Activated CD8-positive, alpha-beta memory T cell treated with anti-CD3 and anti-CD28 coated beads, Interleukin-2, amount 50 U/mL, for 24 hours (primary cell): ENCODE data around the gene CTNNA2.

Experiments
- DNase-seq: peaks from one replicate; pipeline ENCODE4 v3.0.0-alpha.2; 2020; ENCODE audit errors: extremely low read depth

The CTNNA2 gene

GRCh38 chr2:80392441-80392840 is 879.6 kb downstream of the CTNNA2 start:
- no peak for DNase-seq

DNA sequence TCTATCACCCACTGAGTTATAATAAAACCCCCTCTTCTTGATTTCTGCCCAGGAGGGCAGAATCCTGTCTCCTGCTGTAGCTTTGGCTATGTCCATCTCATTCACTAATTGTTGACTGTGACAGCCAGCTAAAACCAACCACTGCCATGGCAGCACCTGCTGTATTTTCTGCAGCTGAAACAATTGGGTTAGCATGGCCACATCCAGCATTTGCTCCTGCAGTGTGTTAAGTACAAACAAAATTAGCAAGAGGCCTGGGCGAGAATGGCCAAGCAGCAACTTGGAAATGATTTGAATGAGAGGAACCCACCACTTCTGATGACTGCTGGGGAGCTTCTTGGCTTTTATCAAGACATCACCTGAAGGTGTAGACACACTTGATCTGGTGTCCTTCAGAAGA is 881.1 kb downstream of the CTNNA2 start:
- no peak for DNase-seq

DNA sequence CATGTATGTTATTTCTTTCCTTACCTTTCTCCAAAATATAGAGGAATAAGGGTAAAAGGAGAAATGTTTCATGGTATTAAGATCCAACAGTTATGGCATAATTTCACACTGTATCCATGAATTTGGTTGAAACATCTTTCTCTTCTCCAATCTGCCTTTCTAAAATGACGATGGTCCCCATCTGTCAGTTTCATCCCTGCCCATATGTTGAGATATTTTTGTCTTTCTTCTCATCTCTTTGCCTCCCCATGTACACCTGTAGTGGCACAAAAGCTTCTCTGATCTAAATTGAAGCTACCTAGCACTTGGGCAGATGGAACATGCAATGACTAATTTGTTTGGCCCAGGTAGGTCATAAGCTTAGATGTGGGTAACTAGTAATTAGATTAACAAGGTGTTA is 882.4 kb downstream of the CTNNA2 start:
- no peak for DNase-seq

DNA sequence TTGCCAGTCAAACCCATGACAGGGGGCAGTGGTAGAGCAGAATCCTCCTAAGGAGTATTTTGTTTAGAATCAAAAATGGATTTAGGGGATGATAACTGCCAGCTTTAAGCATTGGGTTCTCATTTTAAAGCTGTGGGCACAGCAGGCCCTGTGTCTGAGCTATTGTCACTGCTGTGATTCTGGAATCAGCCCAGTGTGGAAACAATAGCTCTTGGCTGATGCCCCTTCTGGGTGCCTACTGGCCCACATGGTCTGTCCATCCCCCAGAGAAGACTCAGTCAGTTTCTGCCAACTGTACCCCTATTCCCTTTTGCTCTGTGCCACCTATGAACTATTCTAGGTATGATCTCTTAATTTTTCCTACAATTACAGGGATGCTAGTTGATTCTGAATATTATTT is 883.4 kb downstream of the CTNNA2 start:
- no peak for DNase-seq

- DNase-seq = no peak
Observed at GRCh38 chr2:80403081-80403480, 890.2 kb downstream of the CTNNA2 start.

GRCh38 chr2:80407377-80407776 is 894.5 kb downstream of the CTNNA2 start:
- DNase-seq = no peak

GRCh38 chr2:80410346-80410745 is 897.5 kb downstream of the CTNNA2 start:
- DNase-seq = no peak

DNA sequence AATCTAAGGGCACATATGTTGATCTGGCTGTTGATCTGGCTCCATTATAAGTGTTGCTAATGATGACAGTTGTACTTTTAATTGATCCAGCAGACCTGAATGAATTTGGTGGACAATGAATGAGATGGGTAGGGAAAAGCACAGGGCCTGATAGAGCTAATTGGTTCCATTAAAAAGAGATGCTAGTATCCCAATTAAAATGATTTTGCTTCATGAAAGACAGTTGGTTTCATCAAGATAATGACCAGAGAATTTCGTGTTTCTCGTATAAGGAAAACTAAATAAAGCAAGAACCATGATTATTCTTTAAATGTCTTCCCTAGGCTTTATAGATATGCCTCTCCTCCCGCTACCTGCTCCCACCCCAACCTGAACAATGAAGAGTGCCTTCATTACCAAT is 900.3 kb downstream of the CTNNA2 start:
- DNase-seq = no peak

DNA sequence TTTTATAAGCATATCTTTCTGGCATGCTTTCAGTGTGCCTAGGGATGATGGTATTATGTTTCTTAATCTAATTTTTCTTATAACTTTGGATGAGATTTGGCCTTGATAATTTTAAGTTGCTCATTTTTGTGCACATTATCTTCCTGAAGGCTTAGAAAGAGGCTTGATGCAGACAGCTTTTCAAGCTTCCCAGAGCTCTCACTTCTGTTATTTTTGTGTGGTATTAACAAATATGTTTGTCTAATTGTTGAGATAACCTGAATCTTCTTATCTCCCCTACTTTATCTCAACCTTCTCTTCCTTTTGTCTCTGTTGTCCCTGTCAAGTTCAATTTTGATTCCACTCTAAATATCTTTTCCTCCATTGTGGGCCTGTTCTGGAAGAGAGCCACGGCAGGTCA is 904.9 kb downstream of the CTNNA2 start:
- DNase-seq = no peak

- DNase-seq = no peak
Observed at GRCh38 chr2:80420530-80421208, 907.8 kb downstream of the CTNNA2 start.

- DNase-seq = no peak
Observed at GRCh38 chr2:80429251-80429650, 916.4 kb downstream of the CTNNA2 start.

- no peak for DNase-seq
Observed at GRCh38 chr2:80437959-80438358, 925.1 kb downstream of the CTNNA2 start.

DNA sequence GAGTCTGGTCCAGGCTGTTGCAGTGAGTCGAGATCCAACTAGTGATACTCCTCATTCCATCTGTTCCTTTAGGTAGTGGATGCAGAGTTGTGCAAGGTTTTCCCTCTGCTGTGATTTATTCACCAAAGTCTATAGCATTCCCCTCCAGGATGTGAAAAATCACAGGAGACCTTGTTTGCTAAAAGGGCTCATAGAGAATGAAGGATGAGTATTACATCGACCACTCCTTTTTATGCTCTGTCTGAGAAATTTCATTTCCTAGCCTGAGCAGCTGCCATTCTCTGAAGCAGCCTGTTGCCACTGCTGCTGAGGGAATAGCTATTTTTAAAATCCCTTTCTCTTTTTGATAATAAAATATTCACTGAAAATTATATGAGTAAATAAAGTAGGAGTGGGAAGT is 925.8 kb downstream of the CTNNA2 start:
- DNase-seq = no peak

GRCh38 chr2:80454628-80455027 is 941.8 kb downstream of the CTNNA2 start:
- no peak for DNase-seq

DNA sequence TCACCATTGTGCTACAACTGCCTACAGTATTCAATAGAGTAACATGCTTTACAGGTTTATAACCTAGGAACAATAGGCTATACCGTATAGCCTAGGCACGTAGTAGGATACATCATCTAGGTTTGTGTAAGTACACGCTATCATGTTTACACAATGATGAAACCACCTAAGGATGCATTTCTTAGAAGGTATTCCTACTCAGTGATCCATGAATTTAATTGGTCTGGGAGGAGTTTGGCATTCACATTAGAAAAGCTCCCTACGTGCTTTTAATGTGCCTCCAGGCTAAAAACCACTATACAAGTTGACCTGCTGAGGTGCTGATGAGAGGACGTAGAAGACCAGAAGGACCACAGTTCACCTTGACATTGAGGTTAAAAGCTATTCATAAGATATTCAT is 946.2 kb downstream of the CTNNA2 start:
- DNase-seq = no peak

- DNase-seq = no peak
Observed at GRCh38 chr2:80461505-80462197, 948.8 kb downstream of the CTNNA2 start.

GRCh38 chr2:80462654-80463053 is 949.8 kb downstream of the CTNNA2 start:
- no peak for DNase-seq

DNA sequence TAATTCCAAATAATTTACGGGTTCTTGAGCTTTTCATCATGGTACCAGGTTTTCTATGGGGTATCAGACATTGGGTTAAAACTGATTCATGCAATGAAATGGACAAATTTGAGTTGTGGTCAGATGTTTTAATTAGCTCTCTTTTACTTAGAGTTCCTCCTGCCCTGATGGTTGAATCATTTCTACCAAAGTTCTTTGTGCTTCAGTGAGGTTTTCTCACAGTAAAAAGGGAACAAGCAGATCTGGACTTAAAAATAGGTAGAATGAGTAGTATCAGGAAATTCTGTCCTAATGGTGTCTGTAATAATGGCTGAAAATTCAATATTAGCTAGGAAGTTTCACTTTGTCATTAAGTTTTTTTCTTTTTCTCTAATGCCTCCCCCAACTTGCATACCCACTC is 951.4 kb downstream of the CTNNA2 start:
- no peak for DNase-seq

GRCh38 chr2:80467262-80467811 is 954.5 kb downstream of the CTNNA2 start:
- no peak for DNase-seq

GRCh38 chr2:80469428-80469827 is 956.6 kb downstream of the CTNNA2 start:
- no peak for DNase-seq

DNA sequence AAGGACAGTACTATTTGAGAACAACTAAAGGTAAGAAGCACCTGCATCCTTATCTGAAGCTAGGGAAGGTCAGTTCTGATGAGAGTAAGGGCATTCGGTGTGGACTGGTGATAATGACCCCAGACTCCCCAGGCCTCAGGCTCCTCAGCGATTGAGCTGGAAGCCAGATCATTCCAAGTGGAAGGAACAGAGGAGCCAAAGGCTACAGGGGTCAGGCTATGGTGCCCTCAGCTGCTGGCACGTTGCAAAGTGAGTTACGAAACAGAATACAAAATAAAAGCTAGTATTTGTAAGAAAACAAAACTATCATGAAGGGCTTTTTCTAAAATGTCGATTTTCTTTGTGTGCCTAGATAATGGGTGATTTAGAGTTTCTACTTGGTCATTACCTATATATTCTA is 960.2 kb downstream of the CTNNA2 start:
- DNase-seq = no peak

GRCh38 chr2:80473796-80474195 is 960.9 kb downstream of the CTNNA2 start:
- DNase-seq = no peak

GRCh38 chr2:80475970-80476369 is 963.1 kb downstream of the CTNNA2 start:
- no peak for DNase-seq
